PC-3 (cell line): ENCODE data around the gene TECTA.

Experiments used
- CTCF ChIP-seq: fragments of 300-600 bp; sonication (generic); conservative IDR thresholded peaks from 2 replicates; pipeline ENCODE4 v1.5.1; 2017; ENCODE audit warnings: antibody characterized with exemption, low read depth, mild to moderate bottlenecking, low read length
- EZH2 ChIP-seq: fragments of 300-600 bp; sonication (generic); IDR thresholded peaks from one replicate; pipeline ENCODE4 v1.6.1; 2017; ENCODE audit warnings: antibody characterized with exemption, mild to moderate bottlenecking, low read length; ENCODE audit not compliant: unreplicated experiment

- TF ChIP-seq CTCF: no peak
- TF ChIP-seq EZH2: no peak
Measured at GRCh38 chr11:121152764-121153163, 51.7 kb downstream of the TECTA start.
